GM12878 (cell line): ENCODE measurements around the gene SPIB. TPM values are rescaled to one million over a fixed set of nuclear protein-coding genes. Genes with fewer than 3 reads are reported as not detected.
A peak's percentile ranks its signal among the peaks of the same experiment; 100 is the strongest.

Source experiments
- ATF2 ChIP-seq: IDR thresholded peaks from 2 replicates; pipeline ENCODE4 v1.6.1; 2012; ENCODE audit warnings: low read length, inconsistent platforms
- BCL11A ChIP-seq: IDR thresholded peaks from 2 replicates; pipeline ENCODE4 v1.6.1; 2011; ENCODE audit warnings: low read depth, low read length
- CBFB ChIP-seq: IDR thresholded peaks from 2 replicates; pipeline ENCODE4 v1.6.1; 2016; ENCODE audit warnings: antibody characterized with exemption, low read depth
- CREB1 ChIP-seq: IDR thresholded peaks from 2 replicates; pipeline ENCODE4 v1.6.1; 2012; ENCODE audit warnings: low read depth, mild to moderate bottlenecking, inconsistent platforms
- ELK1 ChIP-seq: IDR thresholded peaks from 2 replicates; pipeline ENCODE4 v1.6.1; 2012; ENCODE audit warnings: low read depth, low read length, improper control_type of control experiment
- ESRRA ChIP-seq: IDR thresholded peaks from 2 replicates; pipeline ENCODE4 v1.6.1; 2012; ENCODE audit warnings: mild to moderate bottlenecking, low read length, improper control_type of control experiment
- FOXK2 ChIP-seq: fragments of 450-650 bp; IDR thresholded peaks from 2 replicates; pipeline ENCODE4 v1.6.1; 2017; ENCODE audit warnings: mild to moderate bottlenecking, moderate library complexity
- HDAC6 ChIP-seq: fragments of 200-600 bp; sonication (generic); IDR thresholded peaks from one replicate; pipeline ENCODE4 v1.8.0; 2017; ENCODE audit warnings: antibody characterized with exemption; ENCODE audit not compliant: unreplicated experiment
- KDM1A ChIP-seq: fragments of 200-600 bp; sonication (generic); IDR thresholded peaks from 2 replicates; pipeline ENCODE4 v1.6.1; 2016; ENCODE audit warnings: borderline replicate concordance
- KLF5 ChIP-seq: fragments of 450-650 bp; IDR thresholded peaks from 2 replicates; pipeline ENCODE4 v1.6.1; 2014; ENCODE audit warnings: mild to moderate bottlenecking; ENCODE audit not compliant: partially characterized antibody
- MAX ChIP-seq: IDR thresholded peaks from 2 replicates; pipeline ENCODE4 v1.6.1; 2012; ENCODE audit warnings: low read depth, low read length, improper control_type of control experiment
- NBN ChIP-seq: fragments of 450-650 bp; IDR thresholded peaks from 2 replicates; pipeline ENCODE4 v1.6.1; 2016
- PAX5 ChIP-seq: IDR thresholded peaks from 2 replicates; pipeline ENCODE4 v1.6.1; 2011; ENCODE audit warnings: low read depth, low read length, borderline replicate concordance
- PBX3 ChIP-seq: IDR thresholded peaks from 2 replicates; pipeline ENCODE4 v1.6.1; 2011; ENCODE audit warnings: mild to moderate bottlenecking, low read depth, low read length, moderate library complexity; ENCODE audit not compliant: insufficient replicate concordance
- POLR2A ChIP-seq: IDR thresholded peaks from 2 replicates; pipeline ENCODE4 v1.6.1; 2011; ENCODE audit warnings: low read depth, mild to moderate bottlenecking, low read length
- POLR2AphosphoS2 ChIP-seq: IDR thresholded peaks from 2 replicates; pipeline ENCODE4 v1.6.1; 2011; ENCODE audit warnings: low read depth, mild to moderate bottlenecking, low read length, improper control_type of control experiment, moderate library complexity
- POU2F2 ChIP-seq: IDR thresholded peaks from 3 replicates; pipeline ENCODE4 v1.6.1; 2011; ENCODE audit warnings: low read depth, mild to moderate bottlenecking, low read length, borderline replicate concordance
- RAD21 ChIP-seq: IDR thresholded peaks from 2 replicates; pipeline ENCODE4 v1.6.1; 2011; ENCODE audit warnings: mild to moderate bottlenecking, low read depth, low read length, moderate library complexity; ENCODE audit not compliant: insufficient read depth
- RBBP5 ChIP-seq: fragments of 200-600 bp; sonication (generic); conservative IDR thresholded peaks from 2 replicates; pipeline ENCODE4 v1.6.1; 2016
- RELA ChIP-seq: fragments of 450-650 bp; IDR thresholded peaks from 2 replicates; pipeline ENCODE4 v1.8.0; 2014; ENCODE audit warnings: borderline replicate concordance; ENCODE audit not compliant: partially characterized antibody
- RFX5 ChIP-seq: IDR thresholded peaks from 2 replicates; pipeline ENCODE4 v1.6.1; 2011; ENCODE audit warnings: low read depth, low read length, improper control_type of control experiment
- SPI1 ChIP-seq: IDR thresholded peaks from 2 replicates; pipeline ENCODE4 v1.6.1; 2011; ENCODE audit warnings: low read depth, mild to moderate bottlenecking, low read length, moderate library complexity, borderline replicate concordance; ENCODE audit not compliant: insufficient read depth
- SREBF2 ChIP-seq: IDR thresholded peaks from 2 replicates; pipeline ENCODE4 v1.6.1; 2012; ENCODE audit warnings: mild to moderate bottlenecking, low read length
- SUZ12 ChIP-seq: fragments of 200-600 bp; sonication (generic); IDR thresholded peaks from one replicate; pipeline ENCODE4 v1.6.1; 2018; ENCODE audit warnings: antibody characterized with exemption, mild to moderate bottlenecking; ENCODE audit not compliant: unreplicated experiment
- TCF12 ChIP-seq: IDR thresholded peaks from 2 replicates; pipeline ENCODE4 v1.6.1; 2011; ENCODE audit warnings: low read depth, mild to moderate bottlenecking, low read length
- ZBTB33 ChIP-seq: fragments of 450-650 bp; IDR thresholded peaks from 2 replicates; pipeline ENCODE4 v1.6.1; 2017; ENCODE audit warnings: mild to moderate bottlenecking
- ZZZ3 ChIP-seq: IDR thresholded peaks from 2 replicates; pipeline ENCODE4 v1.6.1; 2011; ENCODE audit warnings: low read depth; ENCODE audit not compliant: control insufficient read depth, insufficient read length
- polyA plus RNA-seq, 11 experiments: library from polyadenylated mRNA; depleted of rRNA in 4 of 11; unstranded in 6 of 11; stranded (reverse) in 5 of 11; fragments of >200 nt; fragmentation: Nextera tagmentation in 4 of 11; fragmentation: Illumina TruSeq in 1 of 11; extraction: Ambion mirVana in 4 of 11; extraction: Trizol in 1 of 11; gene quantifications; 1 replicate in 1 of 11; 2 replicates in 10 of 11; pipeline versions ENCODE4 v1.2.1 to v1.2.3, GENCODE V29; 2011 to 2016; ENCODE audit warnings: inconsistent platforms in 2 of 11, missing spikeins in 2 of 11, low read depth in 1 of 11
- total RNA-seq, 4 experiments: library from RNA; depleted of rRNA in 3 of 4; stranded (reverse); fragments of >200 nt in 3 of 4; fragmentation: Illumina TruSeq in 1 of 4; extraction: Trizol in 1 of 4; gene quantifications; 2 replicates each; pipeline versions ENCODE4 v1.2.1 to v1.2.3, GENCODE V29; 2013 to 2021

The SPIB gene
- total and polyA plus RNA-seq, 10 of the 15 experiments (the other 5 are each of a cell fraction or from before 2014, with no cell fraction given) = 3.5 to 123 (median 56.0) TPM

GRCh38 chr19:50419580-50420035, 870 bp downstream of the SPIB start (continued):
- TF ChIP-seq MAX = no peak; the same call in 1 of the 2 replicates
- no peak for TF ChIP-seq BCL11A
- TF ChIP-seq POLR2A = peak; percentile 76
- no peak for TF ChIP-seq FOXK2
- TF ChIP-seq POLR2AphosphoS2 = no peak
- no peak for TF ChIP-seq SREBF2
- peak; percentile 98 for TF ChIP-seq POU2F2
- no peak for TF ChIP-seq NBN
- TF ChIP-seq PAX5 = peak; percentile 55; the same call in 1 of the 2 replicates
- TF ChIP-seq HDAC6 = no peak
- peak; percentile 23; the same call in 1 of the 2 replicates for TF ChIP-seq SPI1
- TF ChIP-seq ATF2 = no peak
- TF ChIP-seq KLF5 = no peak
- TF ChIP-seq RAD21 = no peak
- no peak for TF ChIP-seq RFX5
- peak; percentile 91 for TF ChIP-seq TCF12
- TF ChIP-seq CBFB = peak; percentile 83
- TF ChIP-seq ESRRA = no peak
- TF ChIP-seq PBX3 = no peak
- TF ChIP-seq RBBP5 = no peak
- peak; percentile 54 for TF ChIP-seq CREB1
- TF ChIP-seq ELK1 = peak; percentile 61
- no peak for TF ChIP-seq RELA
- TF ChIP-seq ZZZ3 = no peak
- TF ChIP-seq SUZ12 = no peak
- no peak for TF ChIP-seq ZBTB33
- no peak for TF ChIP-seq KDM1A
